Measurements from ENCODE around the gene PROZ. TPM values are rescaled to one million over a fixed set of nuclear protein-coding genes. Genes with fewer than 3 reads are reported as not detected.

PROZ gene
- total RNA-seq, 1 experiment from 2014 or later: not detected

DNA sequence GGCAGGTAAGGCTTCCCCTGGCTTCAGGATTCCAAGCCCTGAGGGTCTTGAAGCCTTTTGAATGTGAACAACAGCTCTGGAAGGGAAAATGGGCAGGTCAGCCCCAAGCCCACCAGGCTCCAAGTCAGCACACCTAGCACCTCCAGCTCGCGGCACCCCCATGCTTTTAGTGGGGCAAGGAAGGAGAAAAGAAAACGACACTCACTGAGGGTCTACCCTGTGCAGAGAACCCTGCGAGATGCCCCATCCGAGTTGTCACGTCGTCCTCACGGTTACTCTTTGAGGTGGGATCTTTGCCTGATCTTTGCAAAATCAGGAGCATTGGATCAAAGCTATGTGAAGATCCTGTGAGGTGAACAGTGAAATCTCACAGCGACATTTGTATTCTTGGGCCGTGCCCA lies 41.6 kb upstream of the PROZ start:
- no peaks in the 10 kb centered on the region for H3K27me3 ChIP-seq (ENCODE audit: control insufficient read depth, insufficient read depth, low read length)
- H3K4me3 ChIP-seq (ENCODE audit: insufficient read depth, low read depth, low read length): no peak overlapping the region
- H3K36me3 ChIP-seq (replicated peaks; ENCODE audit: control insufficient read depth, insufficient read depth, low read length): no peaks in the 10 kb centered on the region
- peak; percentile 56 for DNase-seq

DNA sequence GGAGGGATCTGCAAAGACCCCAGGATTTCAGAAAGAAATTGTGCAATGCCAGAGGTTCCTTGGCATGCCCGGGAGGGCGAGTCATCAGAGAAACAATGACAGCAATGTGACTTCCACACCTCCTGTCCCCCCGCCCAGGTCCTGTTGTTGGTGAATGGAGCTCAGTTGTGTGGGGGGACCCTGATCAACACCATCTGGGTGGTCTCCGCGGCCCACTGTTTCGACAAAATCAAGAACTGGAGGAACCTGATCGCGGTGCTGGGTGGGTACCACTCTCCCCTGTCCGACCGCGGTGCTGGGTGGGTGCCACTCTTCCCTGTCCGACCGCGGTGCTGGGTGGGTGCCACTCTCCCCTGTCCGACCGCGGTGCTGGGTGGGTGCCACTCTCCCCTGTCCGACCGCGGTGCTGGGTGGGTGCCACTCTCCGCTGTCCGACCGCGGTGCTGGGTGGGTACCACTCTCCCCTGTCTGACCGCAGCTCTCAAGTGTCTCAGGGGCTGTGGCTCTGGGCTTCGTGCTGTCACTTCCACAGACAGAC lies 41.0 kb upstream of the PROZ start:
- H3K36me3 ChIP-seq (replicated peaks; ENCODE audit: control insufficient read depth, insufficient read depth, low read length): no peaks in the 10 kb centered on the region
- H3K27me3 ChIP-seq (ENCODE audit: control insufficient read depth, insufficient read depth, low read length): no peaks in the 10 kb centered on the region
- DNase-seq: peak; percentile 33
- no peak overlapping the region for H3K4me3 ChIP-seq (ENCODE audit: insufficient read depth, low read depth, low read length)

DNA sequence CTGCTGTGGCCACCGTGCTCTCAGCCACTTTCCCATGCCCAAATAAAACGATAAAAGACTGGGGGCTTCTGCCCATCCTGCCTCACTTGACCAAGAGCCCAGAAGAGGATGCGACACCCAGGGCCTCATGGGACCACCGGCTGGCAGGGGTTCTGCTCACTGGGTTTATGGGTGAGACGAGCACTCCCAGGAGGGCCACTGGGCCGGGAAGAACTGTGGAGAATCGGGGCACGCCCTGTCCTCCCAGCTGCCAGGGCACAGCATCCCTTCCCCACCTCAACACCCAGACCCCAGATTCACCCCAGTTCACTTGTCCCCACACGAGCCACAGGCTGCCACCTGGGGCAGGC lies 40.6 kb upstream of the PROZ start:
- Histone ChIP-seq H3K4me3 (ENCODE audit: insufficient read depth, low read depth, low read length) (no peak overlapping the region), H3K27me3 (ENCODE audit: control insufficient read depth, insufficient read depth, low read length) (no peaks in the 10 kb centered on the region), H3K36me3 (replicated peaks; ENCODE audit: control insufficient read depth, insufficient read depth, low read length) (no peaks in the 10 kb centered on the region)
- DNase-seq: no peak

DNA sequence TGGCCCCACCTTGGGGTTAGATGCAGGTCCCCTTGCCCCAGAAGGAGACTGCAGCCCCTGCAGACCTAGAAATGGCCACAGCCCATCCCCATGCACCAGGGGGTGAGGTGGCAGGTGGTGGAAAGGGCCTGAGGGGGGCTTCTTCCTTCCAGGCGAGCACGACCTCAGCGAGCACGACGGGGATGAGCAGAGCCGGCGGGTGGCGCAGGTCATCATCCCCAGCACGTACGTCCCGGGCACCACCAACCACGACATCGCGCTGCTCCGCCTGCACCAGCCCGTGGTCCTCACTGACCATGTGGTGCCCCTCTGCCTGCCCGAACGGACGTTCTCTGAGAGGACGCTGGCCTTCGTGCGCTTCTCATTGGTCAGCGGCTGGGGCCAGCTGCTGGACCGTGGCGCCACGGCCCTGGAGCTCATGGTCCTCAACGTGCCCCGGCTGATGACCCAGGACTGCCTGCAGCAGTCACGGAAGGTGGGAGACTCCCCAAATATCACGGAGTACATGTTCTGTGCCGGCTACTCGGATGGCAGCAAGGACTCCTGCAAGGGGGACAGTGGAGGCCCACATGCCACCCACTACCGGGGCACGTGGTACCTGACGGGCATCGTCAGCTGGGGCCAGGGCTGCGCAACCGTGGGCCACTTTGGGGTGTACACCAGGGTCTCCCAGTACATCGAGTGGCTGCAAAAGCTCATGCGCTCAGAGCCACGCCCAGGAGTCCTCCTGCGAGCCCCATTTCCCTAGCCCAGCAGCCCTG lies 40.0 kb upstream of the PROZ start:
- Histone ChIP-seq H3K27me3 (ENCODE audit: control insufficient read depth, insufficient read depth, low read length) (no peaks in the 10 kb centered on the region), H3K36me3 (replicated peaks; ENCODE audit: control insufficient read depth, insufficient read depth, low read length) (no peaks in the 10 kb centered on the region), H3K4me3 (ENCODE audit: insufficient read depth, low read depth, low read length) (no peak overlapping the region)
- peak; percentile 60 for DNase-seq

DNA sequence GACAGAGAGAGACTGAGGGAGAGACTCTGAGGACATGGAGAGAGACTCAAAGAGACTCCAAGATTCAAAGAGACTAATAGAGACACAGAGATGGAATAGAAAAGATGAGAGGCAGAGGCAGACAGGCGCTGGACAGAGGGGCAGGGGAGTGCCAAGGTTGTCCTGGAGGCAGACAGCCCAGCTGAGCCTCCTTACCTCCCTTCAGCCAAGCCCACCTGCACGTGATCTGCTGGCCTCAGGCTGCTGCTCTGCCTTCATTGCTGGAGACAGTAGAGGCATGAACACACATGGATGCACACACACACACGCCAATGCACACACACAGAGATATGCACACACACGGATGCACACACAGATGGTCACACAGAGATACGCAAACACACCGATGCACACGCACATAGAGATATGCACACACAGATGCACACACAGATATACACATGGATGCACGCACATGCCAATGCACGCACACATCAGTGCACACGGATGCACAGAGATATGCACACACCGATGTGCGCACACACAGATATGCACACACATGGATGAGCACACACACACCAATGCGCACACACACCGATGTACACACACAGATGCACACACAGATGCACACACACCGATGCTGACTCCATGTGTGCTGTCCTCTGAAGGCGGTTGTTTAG lies 39.2 kb upstream of the PROZ start:
- Histone ChIP-seq H3K4me3 (ENCODE audit: insufficient read depth, low read depth, low read length) (no peak overlapping the region), H3K36me3 (replicated peaks; ENCODE audit: control insufficient read depth, insufficient read depth, low read length) (no peaks in the 10 kb centered on the region), H3K27me3 (ENCODE audit: control insufficient read depth, insufficient read depth, low read length) (no peaks in the 10 kb centered on the region)
- DNase-seq: peak; percentile 21

DNA sequence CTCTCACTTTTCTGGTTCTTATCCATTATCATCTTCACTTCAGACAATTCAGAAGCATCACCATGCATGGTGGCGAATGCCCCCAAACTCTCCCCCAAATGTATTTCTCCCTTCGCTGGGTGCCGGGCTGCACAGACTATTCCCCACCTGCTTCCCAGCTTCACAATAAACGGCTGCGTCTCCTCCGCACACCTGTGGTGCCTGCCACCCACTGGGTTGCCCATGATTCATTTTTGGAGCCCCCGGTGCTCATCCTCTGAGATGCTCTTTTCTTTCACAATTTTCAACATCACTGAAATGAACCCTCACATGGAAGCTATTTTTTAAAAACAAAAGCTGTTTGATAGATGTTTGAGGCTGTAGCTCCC lies 38.6 kb upstream of the PROZ start:
- peak; percentile 29 for DNase-seq
- Histone ChIP-seq H3K36me3 (replicated peaks; ENCODE audit: control insufficient read depth, insufficient read depth, low read length) (no peaks in the 10 kb centered on the region), H3K27me3 (ENCODE audit: control insufficient read depth, insufficient read depth, low read length) (no peaks in the 10 kb centered on the region), H3K4me3 (ENCODE audit: insufficient read depth, low read depth, low read length) (no peak overlapping the region)

DNA sequence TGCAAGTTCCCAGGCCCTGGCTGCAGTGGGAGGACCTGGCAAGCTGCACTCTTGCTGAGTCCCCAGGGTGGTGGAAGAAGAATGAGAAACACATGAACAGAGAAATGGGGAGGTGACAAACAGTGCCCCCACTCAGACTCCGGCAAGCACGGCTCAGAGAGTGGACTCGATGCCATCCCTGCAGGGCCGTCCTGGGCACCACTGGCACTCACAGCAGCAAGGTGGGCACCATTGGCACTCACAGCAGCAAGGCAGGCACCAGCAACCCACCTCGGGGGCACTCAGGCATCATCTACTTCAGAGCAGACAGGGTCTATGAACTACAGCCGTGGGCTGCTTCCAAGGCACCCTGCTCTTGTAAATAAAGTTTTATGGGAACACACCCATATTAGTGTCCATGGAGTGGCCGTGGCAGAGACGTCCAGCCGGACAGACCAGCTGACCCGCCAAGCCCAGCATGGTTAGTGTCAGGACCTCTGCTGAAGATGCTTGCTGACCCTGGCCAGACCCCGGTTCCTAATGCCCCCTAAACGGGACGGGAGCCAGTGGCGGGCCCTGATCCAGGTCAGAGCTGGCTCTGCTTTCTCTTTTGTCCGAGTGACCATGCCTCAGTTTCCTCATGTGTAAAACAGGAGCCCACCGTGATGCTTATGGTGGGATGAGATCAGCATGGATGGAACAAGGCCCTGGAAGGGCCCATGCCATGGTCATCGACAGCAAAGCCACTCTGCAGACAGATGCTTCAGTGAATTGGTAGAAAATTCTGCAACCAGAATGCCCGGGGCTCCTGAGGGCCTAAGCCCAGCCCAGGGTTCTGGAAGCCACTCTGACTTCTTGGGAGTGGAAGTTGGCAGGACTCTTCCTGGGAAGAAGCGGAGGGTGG lies 37.9 kb upstream of the PROZ start:
- DNase-seq: peak; percentile 39

DNA sequence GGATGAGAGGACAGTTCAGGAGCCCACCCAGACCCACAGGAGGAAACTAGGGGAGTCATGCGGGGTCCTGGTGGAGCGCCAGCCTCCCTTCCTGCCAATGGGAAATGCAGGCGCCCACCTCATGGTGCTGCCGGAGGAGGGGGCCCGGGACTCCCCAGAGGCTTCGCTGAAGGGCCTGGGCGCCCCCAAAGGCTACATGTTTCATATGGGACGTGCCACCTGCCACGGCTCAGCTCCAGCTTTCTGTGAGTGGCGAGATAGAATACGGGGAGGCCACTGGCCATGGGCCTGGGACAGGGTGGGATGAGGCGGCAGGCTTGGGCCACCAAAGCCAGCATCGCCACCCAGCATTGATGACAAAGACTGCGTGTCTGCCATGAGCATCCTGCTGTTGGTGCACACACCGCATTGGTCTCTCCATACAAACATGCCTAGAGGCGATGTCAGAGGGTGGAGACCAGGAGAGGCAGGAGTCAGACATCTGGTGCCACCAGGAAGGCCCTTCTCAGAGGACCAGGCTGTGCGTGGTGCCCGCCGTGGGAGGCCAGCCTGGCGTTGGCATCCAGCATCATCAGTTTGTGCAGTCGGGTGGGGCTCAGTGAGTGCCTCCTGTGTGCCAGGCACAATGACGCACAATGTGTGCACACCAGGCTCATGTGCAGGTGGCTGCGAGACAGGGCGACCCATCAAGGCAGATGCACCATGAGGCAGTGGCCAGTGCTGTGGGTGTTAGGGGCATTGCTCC lies 37.1 kb upstream of the PROZ start:
- Histone ChIP-seq H3K36me3 (replicated peaks; ENCODE audit: control insufficient read depth, insufficient read depth, low read length) (no peaks in the 10 kb centered on the region), H3K27me3 (ENCODE audit: control insufficient read depth, insufficient read depth, low read length) (no peaks in the 10 kb centered on the region), H3K4me3 (ENCODE audit: insufficient read depth, low read depth, low read length) (no peak overlapping the region)
- peak; percentile 42 for DNase-seq

More for the DNA sequence above, 37.9 kb upstream of the PROZ start:
- H3K36me3 ChIP-seq (replicated peaks; ENCODE audit: control insufficient read depth, insufficient read depth, low read length): no peaks in the 10 kb centered on the region
- no peaks in the 10 kb centered on the region for H3K27me3 ChIP-seq (ENCODE audit: control insufficient read depth, insufficient read depth, low read length)
- H3K4me3 ChIP-seq (ENCODE audit: insufficient read depth, low read depth, low read length): no peak overlapping the region

DNA sequence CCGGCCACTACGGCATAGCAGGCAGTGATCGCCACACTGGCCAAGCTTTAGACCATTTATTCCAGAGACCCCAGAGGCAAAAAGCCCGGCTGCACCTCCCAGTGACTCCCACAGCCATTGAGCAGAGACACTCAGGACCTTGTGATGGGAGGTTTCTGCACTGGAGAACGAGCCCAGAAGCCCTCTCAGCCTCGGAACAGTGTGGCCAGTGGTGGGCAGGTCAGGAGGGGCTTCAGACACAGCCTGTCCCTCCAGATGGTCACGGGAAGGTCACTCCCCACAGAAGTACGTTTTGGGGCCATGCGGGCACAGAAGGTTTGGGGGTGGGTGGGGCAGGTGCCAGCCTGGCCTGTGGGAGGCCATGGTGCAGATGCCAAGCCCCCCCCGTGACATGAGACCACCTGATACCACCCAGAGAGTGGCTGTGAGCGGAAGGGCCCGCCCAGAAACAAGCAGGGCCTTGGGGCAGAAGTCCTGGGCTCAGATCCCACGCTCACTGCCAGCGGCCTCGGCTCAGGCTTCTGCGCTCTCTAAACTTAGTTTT lies 36.4 kb upstream of the PROZ start:
- no peaks in the 10 kb centered on the region for H3K36me3 ChIP-seq (replicated peaks; ENCODE audit: control insufficient read depth, insufficient read depth, low read length)
- no peaks in the 10 kb centered on the region for H3K27me3 ChIP-seq (ENCODE audit: control insufficient read depth, insufficient read depth, low read length)
- no peak overlapping the region for H3K4me3 ChIP-seq (ENCODE audit: insufficient read depth, low read depth, low read length)
- peak; percentile 61 for DNase-seq

DNA sequence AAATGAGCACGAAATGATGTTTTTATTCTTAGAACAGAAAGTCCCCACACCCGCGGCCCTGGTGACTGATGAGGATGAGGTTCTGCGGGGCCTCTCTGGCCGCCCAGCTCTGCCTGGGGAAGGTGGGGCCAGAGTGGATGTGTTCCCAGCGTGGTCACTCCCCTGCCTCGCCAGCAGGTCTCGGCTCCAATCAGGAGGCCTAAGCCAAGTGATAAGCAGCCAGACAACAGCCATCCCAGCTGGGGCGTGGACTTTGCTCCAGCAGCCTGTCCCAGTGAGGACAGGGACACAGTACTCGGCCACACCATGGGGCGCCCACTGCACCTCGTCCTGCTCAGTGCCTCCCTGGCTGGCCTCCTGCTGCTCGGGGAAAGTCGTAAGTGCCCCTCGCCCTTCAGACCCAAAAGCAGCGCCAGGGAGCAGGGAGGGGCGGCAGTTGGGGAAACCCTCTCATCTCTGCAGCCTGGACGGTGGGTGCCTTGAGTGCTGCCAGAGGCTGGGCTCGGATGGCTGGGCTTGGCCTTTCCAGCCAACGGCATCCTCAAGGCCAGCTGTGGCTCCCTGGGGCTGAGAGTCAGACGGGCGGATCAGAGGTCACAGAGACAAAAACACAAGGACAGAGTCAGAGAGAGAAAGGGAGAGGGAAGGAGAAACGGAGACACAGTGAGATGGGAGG lies 35.8 kb upstream of the PROZ start, which contains the start of gene F10:
TSS of gene F10 (plus strand) at position 250 of the 676 bp plus-strand sequence. CDS start at position 307, 57 bp downstream.
- DNase-seq: peak; percentile 94
- no peak within 1 kb of the TSS for H3K4me3 ChIP-seq (ENCODE audit: insufficient read depth, low read depth, low read length)
- H3K27me3 ChIP-seq (ENCODE audit: control insufficient read depth, insufficient read depth, low read length): no peaks in the 10 kb centered on the region

DNA sequence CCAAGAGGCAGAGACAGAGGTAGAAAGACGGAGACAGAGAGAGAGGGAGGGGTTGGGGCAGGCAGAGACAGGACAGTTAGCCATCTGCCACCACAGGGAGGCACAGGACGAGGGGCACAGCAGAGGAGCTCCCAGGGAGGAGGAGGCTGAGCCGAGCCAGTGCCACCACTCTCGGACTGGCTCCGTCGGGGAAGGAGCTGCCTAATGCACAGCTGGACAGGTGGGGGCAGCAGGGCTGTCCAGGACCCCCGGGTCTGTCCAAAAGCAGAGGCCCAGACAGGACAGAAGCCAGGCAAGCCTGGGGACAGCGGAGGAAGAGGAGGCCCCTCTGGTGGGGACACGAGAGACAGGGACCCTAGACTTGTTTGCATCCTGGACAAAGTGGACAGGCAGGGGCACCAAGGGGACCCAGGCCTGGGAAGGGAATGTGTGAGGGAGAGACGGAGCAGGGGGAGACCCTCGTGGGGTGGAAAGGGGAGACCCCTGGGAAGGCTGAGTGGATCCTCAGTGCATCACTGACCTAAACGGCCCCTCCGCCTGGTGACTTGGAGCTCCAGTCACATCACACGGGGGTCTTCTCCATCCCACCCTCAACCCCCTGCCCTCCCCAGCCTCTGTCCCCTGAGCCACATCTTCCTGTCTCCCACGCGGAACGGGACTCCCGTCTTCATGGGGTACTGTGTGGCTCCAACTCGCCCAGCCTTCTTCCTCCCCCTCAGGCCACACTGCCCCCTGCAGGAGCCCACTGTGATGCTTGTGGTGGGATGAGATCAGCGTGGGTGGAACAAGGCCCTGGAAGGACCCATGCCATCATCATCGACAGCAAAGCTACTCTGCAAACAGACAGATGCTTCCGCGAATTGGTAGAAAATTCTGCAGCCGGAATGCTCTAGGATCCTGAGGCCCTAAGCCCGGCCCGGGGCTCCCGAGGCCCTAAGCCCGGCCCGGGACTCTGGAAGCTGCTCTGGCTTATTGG lies 34.9 kb upstream of the PROZ start:
- no peaks in the 10 kb centered on the region for H3K27me3 ChIP-seq (ENCODE audit: control insufficient read depth, insufficient read depth, low read length)
- no peak overlapping the region for H3K4me3 ChIP-seq (ENCODE audit: insufficient read depth, low read depth, low read length)
- peak; percentile 84 for DNase-seq
- H3K36me3 ChIP-seq (replicated peaks; ENCODE audit: control insufficient read depth, insufficient read depth, low read length): no peaks in the 10 kb centered on the region

More for the DNA sequence above, 35.8 kb upstream of the PROZ start, which contains the start of gene F10:
- H3K36me3 ChIP-seq (replicated peaks; ENCODE audit: control insufficient read depth, insufficient read depth, low read length): no peaks in the 10 kb centered on the region

DNA sequence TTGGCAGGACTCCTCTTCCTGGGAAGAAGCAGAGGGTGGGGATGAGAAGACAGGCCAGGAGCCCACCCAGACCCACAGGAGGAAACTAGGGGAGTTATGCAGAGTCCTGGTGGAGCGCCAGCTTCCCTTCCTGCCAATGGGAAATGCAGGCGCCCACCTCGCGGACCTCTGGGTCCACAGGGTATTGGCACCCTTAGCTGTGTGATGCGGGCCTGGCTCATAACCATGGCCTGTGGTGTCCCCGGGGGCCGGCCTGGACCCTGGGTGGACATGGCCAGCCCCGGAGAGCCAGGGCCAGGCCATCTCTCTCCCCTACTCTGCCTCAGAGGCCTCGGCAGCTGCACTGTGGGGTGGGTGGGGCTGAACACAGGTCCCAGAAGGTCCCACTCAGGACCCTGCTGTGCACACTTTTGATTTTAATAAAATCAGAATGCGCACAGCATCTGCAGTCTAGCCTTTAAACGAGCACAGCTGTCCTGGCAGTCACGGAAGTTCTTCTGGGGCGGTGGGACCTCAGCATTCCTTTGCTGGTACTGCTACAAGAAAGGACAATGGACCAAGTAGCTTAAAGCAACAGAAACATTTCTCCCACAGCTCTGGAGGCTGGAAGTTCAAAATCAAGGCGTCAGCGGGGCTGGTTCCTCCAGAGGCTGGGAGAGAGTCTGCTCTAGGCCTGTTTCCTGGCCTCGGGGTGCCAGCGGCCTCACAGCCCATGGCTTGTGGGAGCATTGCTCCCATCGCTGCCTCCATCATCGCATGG lies 34.1 kb upstream of the PROZ start:
- Histone ChIP-seq H3K36me3 (replicated peaks; ENCODE audit: control insufficient read depth, insufficient read depth, low read length) (no peaks in the 10 kb centered on the region), H3K4me3 (ENCODE audit: insufficient read depth, low read depth, low read length) (no peak overlapping the region), H3K27me3 (ENCODE audit: control insufficient read depth, insufficient read depth, low read length) (no peaks in the 10 kb centered on the region)
- DNase-seq: peak; percentile 37
